ENCODE results near the gene DYSF.

DYSF gene

GRCh38 chr2:71696381-71696780, 243.0 kb downstream of the DYSF start:
- DNase-seq, result no peak

GRCh38 chr2:71697106-71698004, 244.0 kb downstream of the DYSF start:
- no peak for DNase-seq

- no peak for DNase-seq
These were observed 246.1 kb downstream of the DYSF start for GRCh38 chr2:71699428-71699827.

DNA sequence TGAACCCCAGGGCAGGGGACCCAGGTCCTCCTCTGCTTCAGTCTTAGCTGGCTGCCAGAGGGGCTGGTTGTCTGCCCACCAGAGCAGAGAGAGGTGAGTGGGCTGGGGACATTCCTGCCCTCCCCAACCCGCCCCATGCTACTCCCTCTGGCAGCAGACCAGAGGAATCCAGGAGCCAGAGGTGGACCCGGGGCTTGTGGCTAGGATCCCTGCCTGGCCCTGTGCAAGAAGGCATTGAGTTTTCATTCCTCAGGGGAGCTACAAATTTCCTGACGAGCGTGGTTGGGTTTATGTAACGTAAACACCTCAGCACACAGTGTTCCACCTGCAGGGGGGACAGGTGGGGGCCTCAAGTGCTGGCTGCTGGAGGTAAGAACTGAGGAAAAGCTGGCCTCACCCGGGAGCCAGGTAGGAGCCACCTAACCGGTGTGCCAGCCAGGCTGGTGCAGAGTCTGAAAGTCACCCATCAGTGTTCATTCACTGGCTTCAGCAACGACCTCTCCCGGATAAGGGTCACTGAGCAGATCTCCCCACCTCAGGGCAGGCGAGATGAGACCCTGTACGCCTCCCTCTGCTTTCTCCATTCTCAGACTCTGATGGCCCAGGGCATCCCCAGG, 246.8 kb downstream of the DYSF start:
- no peak for DNase-seq

GRCh38 chr2:71700658-71701397, 247.5 kb downstream of the DYSF start:
- no peak for DNase-seq

DNA sequence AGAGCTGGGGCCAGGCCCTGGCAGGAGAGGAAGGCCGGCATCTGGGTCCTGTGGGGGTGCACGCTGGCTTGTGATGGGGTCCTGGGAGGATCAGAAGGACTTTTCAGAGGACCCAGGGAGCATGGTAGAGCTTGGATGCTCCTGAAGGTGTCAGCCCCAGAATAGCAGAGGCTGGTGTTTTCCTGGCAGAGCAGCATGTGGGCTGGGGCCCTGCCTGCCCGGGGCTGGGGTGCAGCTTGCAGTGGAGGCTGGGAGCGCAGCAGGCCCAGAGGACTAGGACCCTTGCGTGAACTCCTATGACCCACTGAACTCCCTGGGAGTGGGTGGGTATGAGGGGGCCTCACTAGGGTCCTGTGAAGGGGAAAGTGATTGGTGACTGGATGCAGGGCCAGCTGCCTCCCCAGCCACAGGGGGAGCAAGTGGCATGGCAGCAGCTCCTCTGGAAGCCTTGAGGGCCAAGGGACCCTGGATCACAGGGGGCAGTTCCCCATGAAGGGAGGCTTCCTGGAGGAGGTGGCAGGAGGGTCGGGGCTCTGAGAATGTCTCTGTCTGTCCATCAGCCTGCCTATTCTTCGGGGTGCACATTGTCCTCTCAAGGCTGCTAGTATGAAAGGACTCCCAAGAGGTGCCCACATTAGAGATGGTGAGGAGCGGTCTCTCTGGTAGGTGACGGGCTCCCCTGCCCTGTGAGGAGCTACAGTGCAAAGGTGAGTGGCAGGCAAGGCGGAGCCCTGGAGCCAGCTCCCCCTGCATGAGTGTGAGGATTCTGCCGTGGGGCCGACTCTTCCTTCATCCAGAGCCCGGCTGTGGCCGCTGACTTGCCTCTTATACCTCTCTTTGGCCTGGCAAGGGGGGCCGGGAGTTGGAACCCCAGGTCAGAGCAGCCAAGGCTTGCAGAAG, 249.0 kb downstream of the DYSF start:
- no peak for DNase-seq

DNA sequence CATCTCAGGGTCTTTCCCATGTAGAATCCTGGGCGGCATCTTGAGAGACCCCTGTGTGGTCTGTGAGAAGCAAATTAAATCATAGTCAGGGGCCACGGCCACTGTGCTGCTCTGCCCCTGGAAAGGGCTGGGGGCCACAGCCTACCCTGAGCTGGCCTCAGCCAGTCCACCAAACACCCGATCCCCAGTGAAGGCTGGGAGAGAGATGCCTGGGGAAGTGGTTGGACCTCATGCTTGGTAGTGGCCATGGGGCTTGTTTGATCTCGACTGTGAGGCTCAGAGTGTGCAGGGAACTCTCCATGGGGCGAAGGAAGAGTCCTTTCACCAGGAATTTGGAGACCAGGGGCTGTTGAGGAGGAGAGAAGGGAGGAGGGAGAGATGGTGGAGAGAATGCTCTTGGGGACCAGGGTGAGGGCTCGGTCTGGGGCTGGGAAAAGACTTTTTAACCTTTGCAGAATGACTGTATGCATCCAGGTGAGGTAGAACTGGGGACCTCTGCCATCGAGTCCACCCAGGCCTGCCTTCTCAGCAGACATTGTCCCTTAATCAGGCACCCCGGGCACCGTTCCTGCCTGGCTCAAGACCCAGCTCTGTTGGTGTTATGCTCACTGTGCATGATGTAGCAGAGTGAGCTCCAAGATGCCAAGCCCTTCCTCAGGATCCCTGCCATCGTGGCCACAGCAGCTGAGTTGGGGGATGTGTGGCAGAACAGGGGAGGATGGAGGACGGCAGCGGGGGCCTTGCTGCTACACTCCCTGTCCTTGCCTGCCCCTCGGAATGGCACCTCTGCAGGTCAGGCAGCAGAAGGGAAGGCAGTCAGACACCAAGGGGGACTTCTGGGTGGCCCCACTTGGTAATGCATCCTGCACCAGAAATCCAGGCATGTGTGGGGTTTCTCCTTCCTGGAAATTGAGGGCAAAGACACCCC, 249.9 kb downstream of the DYSF start:
- DNase-seq, result no peak

- DNase-seq, result no peak
These were observed 250.8 kb downstream of the DYSF start for GRCh38 chr2:71704131-71704561.

DNA sequence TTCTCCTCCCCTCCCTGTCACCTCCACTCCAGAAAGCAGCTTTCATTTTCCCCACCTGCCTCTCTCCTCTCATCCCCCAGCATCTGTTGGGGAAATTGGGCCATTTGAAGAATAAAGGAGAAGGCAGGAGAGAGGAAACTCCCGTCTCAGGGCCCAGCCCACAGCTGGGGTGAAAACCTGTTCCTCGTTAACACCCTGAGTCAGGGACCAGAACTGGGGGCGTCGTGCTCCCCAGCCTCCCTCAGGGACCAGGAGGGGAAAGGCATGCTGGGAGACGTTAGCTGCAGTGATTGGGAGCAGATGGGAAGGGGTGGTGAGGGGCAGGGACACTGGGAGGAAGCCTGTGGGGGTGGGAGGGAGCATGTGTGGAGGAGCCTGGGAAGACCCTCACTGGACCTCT, 251.3 kb downstream of the DYSF start:
- no peak for DNase-seq

DNA sequence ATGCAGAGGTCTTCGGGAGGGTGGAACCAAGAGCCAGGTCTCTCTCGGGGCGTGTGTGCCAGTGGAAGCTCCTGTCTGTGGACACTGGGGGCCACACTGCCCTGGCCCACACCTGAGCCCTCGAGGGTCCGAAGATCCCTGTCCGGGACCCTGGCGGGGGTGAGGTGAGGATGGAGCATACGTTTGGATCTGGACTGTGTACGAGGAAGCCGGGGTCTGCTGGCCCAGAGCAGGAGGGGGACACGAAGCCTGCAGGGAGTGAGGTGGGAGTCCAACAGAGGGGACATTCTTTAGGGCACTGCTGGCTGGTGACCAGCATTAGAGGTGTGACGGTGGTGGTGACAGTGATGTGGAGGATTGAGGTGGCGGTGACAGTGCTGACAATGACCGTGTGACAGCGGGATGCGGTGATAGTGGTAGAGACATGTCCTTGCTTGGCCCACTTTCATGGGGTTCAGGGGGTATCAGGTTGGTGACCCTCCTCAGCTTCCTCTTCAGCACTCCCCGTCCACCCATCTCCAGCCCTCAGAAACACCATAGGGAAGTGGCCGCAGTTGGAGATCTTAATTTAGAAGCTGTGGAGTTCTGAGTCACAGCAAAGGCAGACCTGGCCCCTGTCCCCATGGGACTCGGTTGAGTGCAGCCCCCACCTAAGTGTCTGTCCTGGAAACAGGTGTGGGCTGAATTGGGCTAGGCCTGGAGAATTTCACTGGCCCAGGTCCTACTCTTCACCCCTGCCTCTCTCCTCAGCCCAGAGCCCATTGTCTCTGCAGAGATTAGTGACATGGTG, 252.0 kb downstream of the DYSF start:
- DNase-seq, result no peak

DNA sequence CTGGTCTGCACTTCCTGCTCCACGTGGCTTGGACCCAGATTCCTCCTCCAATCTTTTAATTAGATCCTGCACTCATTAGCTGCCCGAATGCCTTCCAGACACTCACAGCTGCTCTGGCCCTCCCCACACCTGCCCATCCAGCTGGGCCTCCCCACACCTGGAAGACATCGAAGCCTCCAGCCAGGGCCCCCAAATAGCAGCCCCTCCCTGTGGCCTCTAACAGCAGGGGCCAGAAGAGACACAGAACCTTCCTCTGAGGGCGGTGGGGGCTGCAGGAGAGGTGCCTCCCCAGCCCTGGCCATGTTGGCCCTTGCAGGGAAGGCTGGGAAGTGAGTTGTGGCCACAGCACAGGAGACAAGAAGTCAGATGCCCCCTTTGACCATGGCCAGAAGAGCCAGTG, 252.8 kb downstream of the DYSF start:
- DNase-seq, result no peak

GRCh38 chr2:71706836-71707235, 253.5 kb downstream of the DYSF start:
- no peak for DNase-seq

DNA sequence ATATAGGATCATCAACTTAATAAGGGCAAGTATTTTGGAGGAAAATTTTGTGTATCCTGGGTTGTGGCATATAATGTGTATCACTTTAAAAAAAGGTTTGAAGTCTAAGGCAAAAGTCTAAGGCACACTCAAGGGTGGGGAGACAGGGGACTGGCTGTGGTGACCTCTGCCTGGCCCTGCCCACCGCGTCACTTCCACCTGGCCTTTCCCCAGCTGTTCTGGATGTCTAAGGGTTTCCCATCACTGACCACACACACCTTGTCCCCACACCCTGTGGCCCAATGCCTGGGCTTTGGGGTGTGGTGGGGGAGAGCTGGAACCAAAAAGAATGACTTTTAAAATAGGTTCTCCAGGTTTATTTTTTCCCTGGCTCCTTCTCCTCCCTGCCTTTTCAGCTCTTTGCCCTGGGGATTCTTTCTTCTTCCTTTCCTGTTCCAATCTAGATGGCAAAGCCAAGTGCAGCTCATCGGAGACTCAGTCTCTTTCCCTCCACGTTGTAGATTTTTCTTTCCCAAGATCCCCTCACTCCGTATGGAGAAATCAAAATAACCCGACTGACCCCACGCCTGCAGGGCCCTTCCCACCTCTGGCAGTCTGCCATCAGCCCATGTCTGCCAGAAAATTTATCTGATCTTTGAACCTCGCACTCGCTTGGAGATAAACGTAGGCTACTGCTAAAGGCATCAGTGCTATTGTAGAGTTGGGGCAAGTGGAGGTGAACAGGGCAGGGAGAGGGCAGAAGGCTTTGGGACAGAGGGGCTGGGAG, 257.2 kb downstream of the DYSF start:
- no peak for DNase-seq

DNA sequence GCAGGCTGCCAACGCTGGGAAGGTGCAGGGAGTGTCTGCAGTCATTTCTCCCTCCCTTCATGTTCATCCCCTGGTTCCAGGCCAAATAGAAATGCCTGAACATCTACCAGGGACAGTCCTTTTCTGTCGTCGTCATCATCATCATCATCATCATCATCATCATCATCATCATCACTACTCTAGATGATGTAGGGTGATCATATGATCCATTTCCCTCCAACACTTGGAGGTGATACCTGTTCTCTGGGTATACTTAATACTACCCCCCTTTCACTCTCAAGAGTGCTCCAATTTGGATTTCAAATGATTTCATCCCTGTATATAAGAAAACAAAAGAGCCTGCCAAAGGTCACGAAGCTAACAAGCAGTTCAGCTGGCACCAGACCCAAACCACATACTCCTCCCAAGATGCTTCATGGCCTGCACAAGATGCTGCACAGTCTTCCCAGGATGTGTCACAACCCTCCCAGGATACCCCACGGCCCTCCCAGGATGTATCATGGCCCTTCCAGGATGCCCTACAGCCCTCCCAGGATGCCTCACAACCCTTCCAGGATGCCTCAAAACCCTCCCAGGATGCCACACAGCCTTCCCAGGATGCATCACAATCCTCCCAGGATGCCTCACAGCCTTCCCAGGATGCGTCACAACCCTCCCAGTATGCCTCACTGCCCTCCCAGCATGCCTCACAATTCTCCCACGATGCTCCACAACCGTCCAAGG, 257.9 kb downstream of the DYSF start:
- no peak for DNase-seq

GRCh38 chr2:71712158-71712818, 258.9 kb downstream of the DYSF start:
- DNase-seq, result no peak

DNA sequence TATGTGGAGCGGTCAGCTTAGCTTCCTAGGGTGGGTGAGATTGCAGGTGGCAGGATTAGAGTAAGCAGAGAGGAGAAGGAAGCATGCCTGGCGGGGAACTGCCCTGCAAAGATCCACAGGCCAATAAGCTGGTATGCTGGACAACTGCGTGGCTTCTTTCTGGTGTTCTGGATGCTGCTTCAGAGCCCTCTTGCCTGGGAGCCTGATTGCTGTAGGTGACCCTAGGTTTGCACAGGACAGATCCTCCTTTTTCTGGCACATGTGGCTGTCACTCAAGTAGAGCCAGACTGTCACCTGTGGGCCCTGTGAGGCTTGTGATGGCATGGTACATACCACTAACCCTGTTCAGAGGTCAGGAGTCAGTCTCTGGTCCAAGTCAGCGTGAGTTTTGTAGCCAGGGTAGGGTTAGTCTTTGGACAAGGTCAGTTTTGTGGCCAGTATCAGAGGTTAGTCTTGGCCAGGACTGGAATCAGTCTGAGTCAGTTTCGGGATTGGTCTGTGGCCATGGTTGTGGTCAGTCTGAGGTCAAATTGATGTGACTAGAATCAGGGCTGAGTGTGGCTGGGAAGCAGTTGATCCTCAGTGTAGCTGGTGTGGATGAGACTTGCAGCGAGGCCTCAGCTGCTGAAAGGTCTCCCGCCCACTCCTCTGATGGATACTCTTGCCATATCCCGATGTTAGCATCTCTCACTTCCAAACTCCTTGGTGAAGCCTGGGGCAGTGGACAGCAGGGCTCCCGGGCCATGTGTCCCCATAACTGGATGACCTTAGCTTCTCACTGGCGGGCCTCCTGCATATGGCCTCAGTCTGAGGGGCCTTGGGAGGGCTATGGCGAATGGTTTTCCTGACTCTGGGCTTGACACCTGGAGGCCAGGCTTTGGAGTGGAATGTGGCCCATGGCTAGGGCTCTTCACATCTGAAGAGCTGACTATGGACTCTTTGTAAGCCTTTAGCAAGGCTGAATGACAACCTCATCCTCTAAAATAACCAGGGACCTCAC, 260.5 kb downstream of the DYSF start:
- no peak for DNase-seq

- no peak for DNase-seq
These were observed 261.4 kb downstream of the DYSF start for GRCh38 chr2:71714601-71715240.

Data from activated gamma-delta T cell (primary cell).